NCI-H1417 treated with DMSO at 0.1 percent for 48 hours (cell line): Measurements from ENCODE around the gene RUNX3.
"Not testable (repeated sequence)": the region's sequence is repeated elsewhere in the genome, so short reads cannot be mapped to it uniquely, and the experiment has no call there.

Source experiments
- DNase-seq: peaks from one replicate; lab custom pipeline; 2025; lab: John Stamatoyannopoulos, UW

RUNX3 gene

DNA sequence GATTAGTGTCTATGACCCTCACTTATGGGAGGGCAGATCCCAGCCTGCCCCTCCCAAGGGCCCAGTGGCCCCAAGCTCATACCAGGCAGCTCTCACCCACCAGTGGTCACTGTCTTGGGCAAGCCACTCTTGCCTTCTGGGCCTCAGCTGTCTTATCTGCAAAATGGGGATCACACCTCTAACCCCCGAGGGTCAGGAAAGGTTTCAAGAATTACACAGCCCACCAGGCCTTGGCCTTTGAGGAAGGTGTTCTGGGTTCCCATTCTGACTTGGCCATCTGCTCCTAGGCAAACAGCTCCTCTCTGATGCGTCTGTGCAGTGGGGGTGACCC lies 16.8 kb downstream of the RUNX3 start:
- no peak for DNase-seq

DNA sequence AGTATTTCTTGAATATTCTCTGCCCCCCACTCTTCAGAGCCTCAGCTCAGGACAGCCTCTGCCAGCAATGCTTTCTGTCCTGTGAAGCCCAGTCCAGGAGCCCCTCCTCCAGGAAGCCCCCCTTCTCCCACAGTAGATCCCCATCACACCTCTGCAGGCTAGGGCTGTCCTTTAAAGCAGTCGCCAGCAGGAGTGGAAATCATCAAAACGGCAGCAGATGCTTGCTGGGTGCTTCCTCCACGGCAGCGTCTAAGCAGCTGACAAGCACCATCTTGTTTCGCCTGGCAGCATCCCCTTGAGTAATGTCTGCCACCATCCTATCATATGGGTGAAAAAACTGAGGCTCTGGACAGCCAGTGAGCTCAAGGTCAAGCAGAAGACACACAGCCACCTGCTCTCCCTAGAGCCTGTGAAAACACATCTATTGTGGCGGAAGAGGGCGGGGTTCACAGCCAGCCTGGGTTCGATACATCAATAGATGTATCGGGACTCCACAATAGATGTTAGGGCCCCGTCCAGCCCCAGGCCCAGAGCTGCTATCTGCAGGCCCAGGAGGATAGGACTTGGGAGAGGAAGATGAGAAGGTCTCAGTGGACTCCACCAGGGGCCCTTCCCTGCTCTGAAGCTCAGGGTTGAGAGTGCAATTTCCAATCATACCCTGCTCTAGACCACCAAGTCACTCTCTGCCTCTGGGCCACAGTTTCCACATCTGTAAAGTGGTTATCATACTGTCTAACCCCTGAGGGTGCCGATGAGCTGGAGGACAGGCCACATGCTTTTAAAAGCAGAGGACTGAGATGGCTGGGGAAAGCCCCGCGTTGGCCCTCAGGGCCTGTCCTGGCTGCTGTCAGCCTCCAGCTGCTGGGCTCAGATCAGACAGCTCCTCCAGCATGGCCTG lies 17.5 kb downstream of the RUNX3 start:
- DNase-seq, result no peak

DNA sequence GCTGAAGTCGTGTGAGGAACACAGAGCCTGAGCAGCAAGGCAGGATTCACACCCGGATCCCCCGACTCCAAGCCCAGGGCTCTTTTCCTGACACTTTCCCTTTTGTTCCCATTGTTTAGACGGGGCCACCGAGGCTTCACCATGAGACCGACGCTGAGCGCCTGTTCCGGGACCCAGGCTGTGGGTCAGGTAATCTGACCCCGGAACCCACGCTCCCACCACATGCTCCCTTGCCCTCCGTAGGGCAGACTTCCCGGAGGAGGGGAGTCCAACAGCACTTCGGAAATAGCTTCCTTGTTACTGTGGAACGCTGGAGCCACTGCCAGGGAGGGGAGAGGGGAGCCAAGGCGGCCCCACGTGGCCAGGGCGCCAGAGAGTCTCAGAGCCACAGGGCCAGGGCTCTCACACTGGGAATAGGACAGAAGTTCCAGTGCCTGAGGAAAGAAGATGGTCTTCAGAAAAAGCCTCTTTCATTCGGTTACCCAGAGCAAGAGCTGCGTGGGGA lies 18.4 kb downstream of the RUNX3 start:
- DNase-seq, result no peak

DNA sequence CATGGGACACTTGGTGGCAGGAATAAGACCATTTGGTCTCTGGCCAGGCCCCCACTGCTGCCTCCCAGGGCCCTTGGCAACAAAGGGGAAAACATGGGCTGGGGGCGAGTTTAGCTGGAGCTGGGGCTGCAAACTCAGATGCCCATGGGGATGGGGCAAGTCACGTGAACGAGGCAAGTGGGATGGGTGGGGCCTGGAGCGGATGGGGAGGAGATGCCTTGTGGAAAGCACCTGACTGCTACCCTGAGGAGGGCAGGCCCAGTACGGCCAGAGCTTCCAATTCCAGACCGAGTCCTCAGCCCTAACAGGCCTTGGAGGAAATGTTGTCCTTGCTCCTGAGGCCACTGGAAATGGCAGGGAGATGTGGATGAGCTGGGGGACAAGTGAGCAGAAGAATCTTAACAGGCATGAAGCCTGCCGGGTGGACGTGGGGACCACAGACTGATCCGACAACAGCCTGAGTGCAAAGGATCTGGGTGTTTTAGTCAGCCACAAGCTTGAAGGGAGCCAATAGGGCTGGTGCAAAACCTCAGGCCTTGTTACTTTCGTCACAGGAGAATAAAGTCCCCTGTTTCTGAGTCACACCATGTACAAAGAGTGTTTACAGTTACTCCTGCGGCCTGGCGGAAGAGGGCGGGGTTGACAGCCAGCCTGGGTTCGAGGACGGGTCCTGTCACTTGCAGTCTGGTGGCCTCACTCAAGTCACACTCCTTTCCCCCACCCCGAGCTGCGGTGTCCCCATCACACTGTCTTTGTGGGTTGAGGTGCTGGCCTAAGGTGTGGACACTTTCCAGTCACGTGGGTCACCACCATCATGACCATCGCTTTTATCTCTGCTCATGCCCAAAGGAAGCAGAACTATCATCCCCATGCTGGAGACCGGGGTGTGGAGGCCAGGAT lies 19.1 kb downstream of the RUNX3 start:
- DNase-seq, result no peak

DNA sequence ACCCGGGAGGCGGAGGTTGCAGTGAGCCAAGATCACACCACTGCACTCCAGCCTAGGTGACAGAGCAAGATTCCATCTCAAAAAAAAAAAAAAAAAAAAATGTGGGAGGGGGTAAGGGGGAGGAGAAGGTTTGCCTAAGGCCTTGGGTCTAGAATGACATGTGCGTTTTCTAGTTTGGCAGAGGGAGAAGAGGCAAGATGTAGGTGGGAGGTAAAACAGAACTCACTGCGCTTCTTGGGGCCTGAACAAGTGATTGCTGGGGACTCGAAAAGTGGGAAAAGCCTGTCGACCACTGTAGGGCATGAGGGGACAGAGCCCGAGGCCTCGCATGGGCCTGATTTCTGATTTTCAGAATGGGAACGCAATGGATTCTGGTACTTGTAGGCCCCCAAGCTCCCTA lies 19.9 kb downstream of the RUNX3 start:
- no peak for DNase-seq

DNA sequence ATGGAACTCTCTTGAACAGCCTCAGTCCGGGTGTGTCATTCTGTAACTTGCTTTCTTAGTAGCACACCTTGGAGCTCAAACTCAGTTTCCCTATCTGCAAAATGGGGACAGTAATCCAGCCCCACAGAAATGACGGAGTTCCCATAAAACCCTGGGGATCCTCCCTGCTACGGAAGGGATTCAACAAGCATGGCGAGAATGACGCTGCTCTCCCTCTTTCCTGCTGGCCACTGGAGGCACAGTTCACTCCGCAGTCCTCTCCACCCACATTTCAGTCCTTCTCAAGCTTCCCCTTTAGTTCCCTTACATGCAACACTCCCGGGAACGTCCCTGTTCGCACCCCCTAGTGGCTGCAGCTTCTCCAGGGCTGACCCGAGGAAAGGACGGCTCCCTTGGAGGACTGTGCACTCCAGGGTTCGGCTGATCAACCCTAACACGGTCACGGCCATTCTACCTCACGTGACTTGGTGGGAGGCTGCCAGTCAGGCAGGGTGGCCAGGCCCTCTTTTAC lies 20.6 kb downstream of the RUNX3 start:
- no peak for DNase-seq

DNA sequence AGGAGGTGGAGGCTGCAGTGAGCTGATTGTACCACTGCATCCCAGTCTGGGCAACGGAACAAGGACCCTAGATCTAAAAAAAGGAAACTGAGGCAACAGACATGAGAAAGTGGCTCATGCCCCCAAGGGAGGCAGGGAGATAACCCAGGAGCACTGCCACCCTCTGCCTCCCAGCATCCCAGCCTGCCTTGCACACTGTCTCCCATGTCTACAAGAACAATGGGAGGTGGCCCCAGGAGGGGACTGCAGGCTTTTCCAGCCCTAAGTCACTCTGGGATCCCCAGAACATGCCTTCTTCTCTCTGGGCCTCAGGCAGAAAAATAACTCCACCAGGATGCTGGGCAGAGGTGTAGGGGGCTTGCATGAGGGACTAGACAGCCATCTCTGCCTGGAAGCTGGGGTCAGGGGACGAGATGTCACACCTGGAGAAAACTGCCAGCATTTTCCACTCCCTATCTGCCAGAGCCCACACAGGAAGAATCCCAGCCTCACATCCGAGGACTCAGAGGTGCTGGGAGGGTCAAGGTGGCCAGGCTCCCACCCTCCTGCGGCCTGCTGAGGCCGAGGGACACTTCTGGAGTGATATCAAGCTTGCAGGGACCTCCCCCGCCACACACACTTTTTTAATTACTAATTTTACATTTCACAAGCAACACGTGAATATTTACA lies 21.4 kb downstream of the RUNX3 start:
- no peak for DNase-seq

DNA sequence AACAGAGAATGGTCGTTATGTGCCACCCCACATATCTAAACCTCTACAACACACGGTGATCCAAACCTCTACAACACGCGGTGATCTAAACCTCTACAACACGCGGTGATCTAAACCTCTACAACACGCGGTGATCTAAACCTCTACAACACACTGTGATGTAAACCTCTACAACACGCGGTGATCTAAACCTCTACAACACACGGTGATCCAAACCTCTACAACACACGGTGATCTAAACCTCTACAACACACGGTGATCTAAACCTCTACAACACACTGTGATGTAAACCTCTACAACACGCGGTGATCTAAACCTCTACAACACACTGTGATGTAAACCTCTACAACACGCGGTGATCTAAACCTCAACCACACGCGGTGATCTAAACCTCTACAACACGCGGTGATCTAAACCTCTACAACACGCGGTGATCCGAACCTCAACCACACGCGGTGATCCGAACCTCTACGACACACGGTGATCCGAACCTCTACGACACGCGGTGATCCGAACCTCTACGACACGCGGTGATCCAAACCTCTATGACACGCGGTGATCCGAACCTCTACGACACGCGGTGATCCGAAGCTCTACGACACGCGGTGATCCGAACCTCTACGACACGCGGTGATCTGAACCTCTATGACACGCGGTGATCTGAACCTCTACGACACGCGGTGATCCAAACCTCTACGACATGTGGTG lies 22.3 kb downstream of the RUNX3 start:
- not testable (repeated sequence) for DNase-seq

DNA sequence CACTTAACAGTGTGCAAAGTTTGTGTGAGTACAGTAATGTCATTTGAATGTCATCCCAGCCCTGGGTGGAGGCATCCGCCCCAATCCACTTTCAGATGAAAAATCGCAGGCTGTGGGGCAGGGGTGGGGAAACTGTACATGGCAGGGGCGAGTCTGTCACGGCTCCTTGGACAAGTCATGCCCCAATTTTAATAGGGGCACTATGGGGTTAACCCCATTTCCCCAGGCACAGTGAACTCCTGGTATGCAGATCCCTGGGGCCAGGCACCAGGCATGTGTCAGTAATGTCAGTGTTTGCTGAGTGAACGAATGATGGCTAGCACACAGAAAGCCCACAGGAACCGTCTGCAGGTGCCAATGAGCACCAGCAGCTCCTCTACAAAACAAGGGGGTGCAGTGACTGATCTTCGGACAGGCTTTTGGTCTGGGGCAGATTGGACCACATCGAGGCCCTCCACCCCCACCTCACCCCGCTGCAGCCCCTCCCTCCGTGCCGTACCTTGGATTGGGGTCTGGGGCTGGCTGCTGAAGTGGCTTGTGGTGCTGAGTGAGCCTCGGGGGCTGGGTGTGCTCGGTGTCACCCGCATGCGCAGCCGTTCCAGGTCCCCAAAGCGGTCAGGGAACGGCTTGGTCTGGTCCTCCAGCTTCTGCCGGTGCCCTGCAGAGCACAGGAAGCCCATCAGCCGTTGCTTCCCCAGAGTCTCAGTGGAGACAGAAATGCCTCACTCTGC lies 23.2 kb downstream of the RUNX3 start:
- DNase-seq, result no peak

DNA sequence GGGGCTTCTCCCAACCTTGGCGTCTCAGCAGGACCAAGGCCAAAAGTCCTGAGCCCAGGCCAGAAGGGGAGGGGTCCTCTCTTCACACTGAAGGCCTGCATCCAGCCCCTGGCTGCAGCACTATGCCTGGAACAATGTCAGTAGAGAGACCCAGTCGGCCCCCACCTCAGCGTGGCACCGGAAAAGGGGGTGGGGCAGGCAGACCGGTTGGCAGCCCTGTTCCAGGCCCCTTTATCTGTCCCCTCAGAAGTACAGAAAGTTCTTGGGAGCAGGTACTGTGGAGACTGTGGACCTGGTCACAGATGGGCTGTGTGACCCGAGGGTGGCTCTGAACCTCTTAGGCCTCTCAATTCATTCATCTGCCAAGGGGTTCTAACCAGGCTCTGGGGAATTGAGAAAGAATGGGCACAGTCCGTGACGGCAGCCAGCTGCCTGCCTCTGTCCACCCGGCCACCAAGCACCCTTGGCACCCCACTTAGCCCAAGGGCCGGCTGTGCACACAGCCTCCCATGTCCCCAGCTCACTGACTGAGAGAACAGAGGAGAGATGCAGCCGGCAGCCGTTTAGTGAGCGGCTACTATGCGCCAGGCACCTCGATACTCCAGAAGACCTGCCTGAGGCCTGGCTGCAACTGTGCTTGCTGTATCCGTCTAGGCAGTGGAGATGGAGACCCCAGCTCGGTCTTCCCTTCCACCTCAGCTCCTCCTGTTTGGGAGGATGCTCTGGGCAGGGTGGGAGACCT lies 23.9 kb downstream of the RUNX3 start:
- no peak for DNase-seq

DNA sequence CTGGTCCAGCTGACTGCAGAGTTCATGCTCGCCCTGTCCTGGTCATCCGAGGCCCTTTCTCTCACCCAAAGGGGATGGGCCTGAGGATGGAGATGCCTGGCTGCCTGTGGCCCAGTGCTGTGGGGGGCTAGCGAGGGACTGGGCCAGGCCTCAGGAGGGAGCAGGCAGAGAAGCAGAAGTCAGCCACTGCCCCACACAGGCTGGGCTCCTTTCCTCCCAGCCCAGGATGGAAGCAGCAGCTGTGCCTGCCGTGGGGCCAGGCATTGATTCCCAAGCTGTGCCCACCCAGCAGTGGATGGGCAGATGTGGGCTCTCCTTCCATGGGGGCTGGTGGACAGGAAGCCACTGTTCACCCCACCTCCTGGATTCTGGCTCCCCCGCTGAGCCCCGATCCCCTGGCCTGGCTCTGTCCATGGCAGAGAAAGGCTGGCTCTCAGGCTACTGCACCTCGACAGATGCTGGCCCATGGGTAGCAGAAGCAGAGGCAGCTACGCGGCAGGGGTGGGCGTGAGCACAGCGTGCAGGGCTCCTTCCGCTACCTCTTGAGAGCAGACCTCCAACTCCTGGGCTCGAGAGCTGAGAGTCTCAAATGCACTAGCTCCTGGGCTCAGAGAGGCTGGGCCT lies 24.6 kb downstream of the RUNX3 start:
- DNase-seq, result no peak

DNA sequence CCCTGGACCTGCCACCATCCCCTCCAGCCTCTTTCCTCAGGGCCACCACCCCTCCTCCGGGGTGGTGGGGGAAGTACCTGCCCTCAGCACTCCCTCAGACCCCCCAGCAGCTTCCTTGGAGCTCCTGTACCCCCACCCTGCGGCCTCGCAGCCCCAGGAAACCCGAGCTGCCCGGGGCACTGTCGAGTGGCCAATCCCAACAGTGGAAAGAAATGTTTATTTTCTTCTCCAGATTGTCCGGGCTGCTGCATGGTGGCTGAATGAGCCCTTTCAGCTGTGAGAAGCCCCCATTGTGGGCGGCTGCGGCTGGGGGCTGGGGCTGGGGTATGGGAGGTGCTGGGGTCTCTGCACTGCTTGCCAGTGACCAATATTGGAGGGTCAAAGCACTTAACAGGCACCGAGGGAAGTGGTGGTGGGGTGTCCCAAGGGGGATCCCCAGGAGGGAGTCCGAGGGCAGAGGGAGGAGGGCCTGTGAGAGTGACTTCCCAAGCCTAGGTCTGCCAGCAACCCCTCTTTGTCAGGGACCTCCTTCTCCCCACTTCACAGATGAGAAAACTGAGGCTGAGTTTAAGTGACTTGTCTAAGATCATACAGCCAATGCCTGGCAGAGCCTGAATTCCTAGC lies 25.2 kb downstream of the RUNX3 start:
- no peak for DNase-seq

DNA sequence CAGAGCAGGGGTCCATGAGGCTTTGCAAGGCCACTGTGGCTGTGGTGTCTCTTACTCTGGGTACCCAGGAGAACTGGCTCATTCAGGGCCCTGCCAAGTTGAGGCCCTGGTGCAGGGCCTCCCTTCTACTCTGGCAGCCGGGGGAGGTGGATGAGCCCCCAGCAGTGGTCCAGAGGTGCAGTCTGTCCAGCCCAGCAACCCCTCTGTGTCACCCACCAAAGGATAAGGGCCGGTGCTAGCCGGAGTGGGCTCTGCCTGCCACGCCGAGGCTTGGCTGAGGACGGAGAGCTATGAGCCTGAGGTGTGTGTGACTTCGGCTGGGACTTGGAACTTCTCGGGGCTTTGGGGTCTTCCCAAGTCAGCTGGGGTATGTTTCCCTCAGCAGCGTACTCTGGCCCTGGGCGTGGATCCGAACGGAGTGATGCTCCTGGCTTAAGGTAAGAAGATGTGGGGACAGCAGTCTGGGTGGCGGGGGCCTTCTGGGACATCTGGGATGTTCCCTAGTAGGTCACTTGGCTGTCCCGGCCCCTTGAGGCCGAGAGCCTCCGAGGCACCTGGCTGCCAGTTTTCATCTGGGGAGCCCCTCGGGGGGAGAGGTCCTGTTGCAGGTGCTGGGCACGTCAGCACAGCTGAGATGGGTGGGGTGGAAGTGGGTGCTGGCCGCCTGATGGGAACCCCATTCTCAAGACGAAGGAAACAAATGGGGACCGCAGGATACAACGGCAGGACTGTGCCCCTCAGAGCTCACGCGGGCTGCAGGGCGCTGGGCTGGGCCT lies 25.9 kb downstream of the RUNX3 start:
- DNase-seq, result no peak

DNA sequence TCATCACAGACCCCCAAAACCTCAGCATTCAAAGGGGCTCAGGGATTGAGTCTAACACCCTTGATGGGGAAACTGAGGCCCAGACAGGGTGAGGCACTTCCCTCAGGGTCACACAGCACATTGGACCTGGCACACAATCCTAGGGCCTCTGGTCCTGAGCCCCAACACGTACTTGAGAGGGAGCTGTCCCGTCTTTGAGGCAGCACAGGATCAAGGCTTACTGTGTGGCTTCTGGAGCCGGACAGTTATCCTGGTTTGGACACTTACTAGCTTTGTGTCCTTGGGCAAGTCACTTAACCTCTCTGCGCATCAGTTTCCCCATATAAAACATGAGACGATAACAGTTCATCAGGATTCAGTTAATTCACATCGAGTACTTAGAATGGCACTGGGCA lies 26.5 kb downstream of the RUNX3 start:
- no peak for DNase-seq

DNA sequence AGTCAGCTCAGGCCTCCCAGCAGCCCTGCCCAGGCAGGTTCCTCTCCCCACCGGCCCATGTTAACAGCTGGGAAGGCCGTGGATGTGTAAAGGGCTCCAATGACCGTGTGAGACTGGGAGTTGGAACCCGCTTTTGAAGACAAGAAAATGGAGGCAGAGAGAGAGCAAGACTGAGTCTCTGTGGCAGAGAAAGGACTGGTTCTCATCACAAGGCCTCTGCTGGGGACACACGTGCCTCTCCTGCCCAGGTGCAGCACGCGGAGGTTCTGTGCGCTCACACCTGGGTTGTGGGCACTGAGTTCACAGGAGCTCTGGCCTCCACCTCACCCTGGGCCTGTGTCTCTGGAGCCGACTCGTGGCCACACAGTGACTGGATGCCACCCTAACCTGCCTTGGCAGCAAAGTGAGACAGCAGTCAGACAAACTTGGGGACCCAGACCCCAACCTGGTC lies 27.0 kb downstream of the RUNX3 start:
- no peak for DNase-seq

DNA sequence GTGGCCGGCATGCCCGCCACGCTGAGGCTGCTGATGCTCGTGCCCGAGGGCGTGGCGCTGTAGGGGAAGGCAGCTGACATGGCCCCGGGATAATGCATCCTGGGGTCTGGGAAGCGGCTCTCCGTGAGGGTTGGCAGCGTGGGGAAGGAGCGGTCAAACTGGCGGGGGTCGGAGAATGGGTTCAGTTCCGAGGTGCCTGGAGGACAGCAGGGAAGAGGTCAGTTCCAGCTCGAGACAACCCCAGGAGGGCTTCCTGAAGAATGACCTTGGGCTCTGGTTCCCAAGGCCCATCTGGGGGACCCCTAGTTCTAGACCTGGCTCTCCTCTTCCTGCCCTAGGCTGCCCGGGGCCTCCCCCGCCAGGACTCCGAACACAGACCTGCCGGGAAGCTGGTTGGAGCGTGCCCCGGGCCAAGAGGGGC lies 27.6 kb downstream of the RUNX3 start:
- DNase-seq, result no peak

DNA sequence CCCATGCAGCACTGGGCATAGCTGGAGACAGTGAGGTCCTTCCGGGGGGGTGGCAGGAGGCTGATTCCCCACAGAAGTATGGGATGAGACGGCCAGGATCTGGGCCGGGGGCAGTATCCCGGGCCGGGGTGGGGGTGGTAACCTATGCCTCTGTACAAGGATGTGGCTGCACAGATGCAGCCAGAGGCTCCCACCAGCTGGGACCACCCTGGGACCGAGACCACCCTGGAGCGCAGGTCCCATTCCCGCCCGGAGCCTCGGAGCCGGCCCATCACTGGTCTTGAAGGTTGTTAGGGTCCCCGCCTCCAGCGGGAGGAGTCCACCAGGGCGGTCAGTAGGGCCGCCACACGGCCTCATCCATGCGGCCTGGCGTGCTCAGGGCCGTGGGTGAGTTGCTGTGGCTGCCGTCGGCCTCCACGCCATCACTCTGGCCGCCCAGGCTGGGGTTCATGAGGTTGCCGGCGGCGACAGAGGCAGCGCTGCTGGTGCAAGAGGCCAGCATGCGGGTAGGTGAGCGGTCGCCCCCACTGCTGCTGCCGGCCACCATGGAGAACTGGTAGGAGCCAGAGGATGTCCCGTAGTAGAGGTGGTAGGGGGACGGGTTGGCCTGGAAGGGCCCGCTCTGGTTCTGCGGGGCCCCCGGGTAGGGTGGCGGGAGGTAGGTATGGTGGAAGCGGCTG lies 28.1 kb downstream of the RUNX3 start:
- no peak for DNase-seq
